Measurements from ENCODE around the gene PIEZO1.

GRCh38 chr16:88787579-88788314, 2.7 kb upstream of the PIEZO1 start:
- TF ChIP-seq POLR2AphosphoS5 (IDR thresholded peaks at IDR 0.05; ENCODE audit: low read depth) (no peak), ETS1 (IDR thresholded peaks at IDR 0.05) (no peak), CREB1 (CRISPR knock-in tag; IDR thresholded peaks at IDR 0.05; ENCODE audit: low read depth) (no peak), CTCF (conservative IDR thresholded peaks at IDR 0.05; ENCODE audit: low read depth in 2 of 2) (no peak), REST (IDR thresholded peaks at IDR 0.05; ENCODE audit: unreplicated experiment) (no peak), JUNB (IDR thresholded peaks at IDR 0.05; ENCODE audit: unreplicated experiment) (no peak), EZH2 (IDR thresholded peaks at IDR 0.05; ENCODE audit: low read depth, unreplicated experiment) (no peak), EZH2phosphoT487 (IDR thresholded peaks at IDR 0.05; ENCODE audit: unreplicated experiment) (no peak), ZNF331 (CRISPR knock-in tag; IDR thresholded peaks at IDR 0.05; ENCODE audit: low read depth) (no peak)

Data from GM23338 (cell line).